DLD1 (cell line): Measurements from ENCODE around the gene OR10D3.
"Not testable (repeated sequence)": the region's sequence is repeated elsewhere in the genome, so short reads cannot be mapped to it uniquely, and the experiment has no call there.

Experiments used
- in situ Hi-C: cut with HindIII; loops from 2 replicates; pipeline ENCODE4 v1.10.0; 2017; ENCODE audit warnings: low sequenced_read_pairs

Gene OR10D3

GRCh38 chr11:124183068-124183467 is at the start of gene OR10D3:
Gene OR10D3, plus strand, starts transcription at chr11:124183345. Its CDS starts 1,925 bp downstream, at chr11:124185270.
- in situ Hi-C loops, result no loop called here

DNA sequence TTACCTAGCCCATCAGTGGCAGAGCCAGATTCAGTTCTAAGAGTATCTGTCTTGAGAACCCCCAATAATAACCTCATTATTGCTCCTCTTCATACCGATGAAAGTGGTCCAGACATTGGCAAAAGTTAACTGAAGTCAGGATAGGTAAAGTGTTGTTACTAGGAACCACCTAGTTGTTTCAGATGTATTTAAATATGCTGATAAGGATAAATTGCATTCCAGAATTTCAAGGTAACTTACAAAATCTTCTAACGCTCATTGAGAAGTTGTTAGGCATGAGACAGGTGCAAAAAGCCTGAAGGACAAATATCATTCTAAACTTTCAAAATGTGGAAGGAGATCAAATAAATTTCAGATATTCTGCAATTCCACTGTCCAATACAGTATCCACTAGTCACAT is 40.1 kb upstream of the OR10D3 start:
- in situ Hi-C loops, result no loop called here

DNA sequence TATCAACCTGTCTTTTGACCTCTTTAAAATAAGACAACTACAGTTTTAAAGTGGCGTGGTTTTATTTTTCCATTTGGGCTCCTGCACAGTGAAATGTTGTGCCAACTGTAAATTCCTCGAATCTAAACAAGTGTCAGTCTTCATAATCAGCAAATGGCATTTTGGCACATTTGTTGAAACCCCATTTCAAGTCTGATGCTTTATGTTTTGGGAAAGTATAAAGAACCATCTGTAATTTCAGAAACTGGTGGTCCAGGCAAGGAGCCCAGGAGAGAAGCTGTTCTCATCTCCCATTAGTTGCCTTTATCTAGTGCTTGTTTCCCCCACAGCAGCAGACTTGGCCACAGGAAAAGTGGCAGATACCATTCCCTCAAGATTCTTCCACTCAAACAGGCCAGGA is 35.2 kb upstream of the OR10D3 start:
- in situ Hi-C loops, result no loop called here

DNA sequence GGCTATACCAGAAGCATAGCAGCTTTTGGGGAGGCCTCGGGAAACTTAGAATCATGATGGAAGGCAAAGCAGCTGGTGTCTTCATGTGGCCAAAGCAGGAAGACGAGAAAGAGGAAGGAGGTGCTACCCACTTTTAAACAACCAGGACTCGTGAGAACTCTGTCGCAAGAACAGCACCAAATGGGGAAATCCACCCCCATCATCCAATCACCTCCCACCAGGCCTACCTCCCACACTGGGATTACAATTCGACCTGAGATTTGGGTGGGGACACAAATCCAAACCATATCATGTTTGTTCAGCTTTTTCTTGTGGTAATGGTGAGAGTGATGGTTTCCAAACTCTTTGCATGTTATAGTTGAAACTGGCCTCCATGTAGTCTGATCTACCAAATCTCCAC is 32.5 kb upstream of the OR10D3 start:
- in situ Hi-C loops, result no loop called here

DNA sequence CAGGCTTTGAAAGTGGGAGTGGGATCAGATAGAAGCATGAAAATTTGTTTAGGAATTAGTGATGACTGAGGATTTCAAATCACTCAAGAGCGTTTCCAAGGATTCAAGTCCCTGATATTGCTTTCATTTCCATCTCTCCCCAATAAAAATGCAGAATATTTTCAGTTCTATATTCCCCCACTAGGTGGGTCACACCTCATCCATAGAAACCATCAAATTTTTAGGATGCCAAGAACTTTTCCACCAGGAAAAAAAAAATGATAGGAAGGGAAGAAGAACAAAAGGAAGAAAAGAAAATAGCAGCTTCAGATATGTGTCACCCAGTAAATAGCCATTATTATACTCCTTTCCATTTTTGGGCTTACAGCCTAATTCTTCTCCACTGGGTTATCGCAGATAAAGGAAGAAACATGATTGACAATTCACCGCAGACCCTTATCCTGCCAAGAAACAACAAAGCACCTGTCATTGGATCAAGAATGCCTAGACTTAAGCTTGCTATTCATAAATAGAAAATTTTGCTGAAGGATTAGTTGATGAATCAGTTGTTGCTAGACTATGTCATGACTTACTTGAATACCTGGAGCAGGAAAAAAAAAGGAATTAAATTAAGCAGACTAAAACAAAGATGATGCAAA is 30.3 kb upstream of the OR10D3 start:
- in situ Hi-C loops, result no loop called here

- in situ Hi-C loops, result no loop called here
Observed at GRCh38 chr11:124153821-124154220, 29.3 kb upstream of the OR10D3 start.

DNA sequence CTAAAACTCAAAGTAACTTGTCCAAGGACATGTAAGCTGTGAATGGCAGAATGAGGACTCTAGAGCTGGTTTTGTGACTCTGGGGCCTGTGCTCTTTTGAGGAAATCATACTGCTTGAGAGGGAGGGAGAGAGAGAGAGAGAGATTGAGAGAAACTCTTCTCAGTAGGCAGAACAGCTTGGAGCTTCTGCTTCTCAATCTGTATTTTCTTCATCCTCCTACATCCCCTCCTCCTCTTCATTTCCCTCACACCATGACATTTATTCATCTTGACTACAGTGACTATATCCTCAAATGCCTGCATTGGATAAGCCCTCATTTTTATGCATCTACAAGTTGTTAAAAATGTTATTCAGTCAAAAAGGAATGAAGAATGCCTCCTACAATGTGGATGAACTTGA is 23.7 kb upstream of the OR10D3 start:
- in situ Hi-C loops, result no loop called here

GRCh38 chr11:124160986-124161385 is 22.2 kb upstream of the OR10D3 start:
- in situ Hi-C loops, result no loop called here

GRCh38 chr11:124167826-124168231 is 15.3 kb upstream of the OR10D3 start:
- in situ Hi-C loops, result no loop called here

DNA sequence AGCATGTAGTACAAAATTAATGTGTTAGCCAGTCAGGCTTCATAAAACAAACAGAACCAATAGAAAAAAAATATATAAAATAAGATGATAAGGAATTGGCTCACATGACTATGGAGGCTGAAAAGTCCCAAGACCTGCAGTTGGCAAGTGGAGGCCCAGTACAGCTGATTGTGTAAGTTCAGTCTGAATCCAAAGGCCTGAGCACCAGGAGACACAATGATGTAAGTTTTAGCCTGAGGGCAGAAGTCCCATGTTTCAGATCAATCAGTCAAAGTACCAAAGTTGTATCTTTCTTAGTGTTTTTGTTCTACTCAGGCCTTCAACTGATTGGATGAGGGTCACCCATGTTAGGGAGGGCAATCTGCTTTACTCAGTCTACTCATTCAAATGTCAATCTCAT is 14.3 kb upstream of the OR10D3 start:
- in situ Hi-C loops, result no loop called here

DNA sequence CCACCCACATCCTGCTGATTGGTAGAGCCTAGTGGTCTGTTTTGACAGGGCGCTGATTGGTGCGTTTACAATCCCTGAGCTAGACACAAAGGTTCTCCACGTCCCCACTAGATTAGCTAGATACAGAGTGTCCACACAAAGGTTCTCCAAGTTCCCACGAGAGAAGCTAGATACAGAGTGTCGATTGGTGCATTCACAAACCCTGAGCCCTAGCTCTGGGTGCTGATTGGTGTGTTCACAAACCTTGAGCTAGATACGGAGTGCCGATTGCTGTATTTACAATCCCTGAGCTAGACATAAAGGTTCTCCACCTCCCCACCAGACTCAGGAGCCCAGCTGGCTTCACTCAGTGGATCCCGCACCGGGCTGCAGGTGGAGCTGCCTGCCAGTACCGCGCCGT is 12.8 kb upstream of the OR10D3 start:
- in situ Hi-C loops, result not testable (repeated sequence)

GRCh38 chr11:124170801-124171586 is 12.2 kb upstream of the OR10D3 start:
- in situ Hi-C loops, result no loop called here

- in situ Hi-C loops, result no loop called here
Observed at GRCh38 chr11:124172101-124172500, 11.0 kb upstream of the OR10D3 start.

DNA sequence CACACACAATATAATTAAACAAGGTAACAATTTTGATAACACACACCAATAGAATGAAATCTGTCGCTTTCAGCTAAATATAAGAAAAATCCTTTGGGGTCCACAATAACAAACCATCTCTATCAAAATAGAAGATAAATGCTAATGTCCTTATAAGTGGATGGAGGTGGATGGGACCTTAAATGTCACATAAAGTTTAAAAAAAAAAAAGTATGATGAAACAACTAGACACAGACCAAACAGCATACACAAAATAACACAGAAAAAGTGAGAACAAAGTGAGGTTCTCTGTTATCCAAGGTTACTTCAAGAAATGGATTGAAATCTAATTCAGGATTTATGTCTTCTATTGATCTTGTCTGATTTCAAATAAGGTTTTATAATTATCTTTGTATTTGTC is 10.5 kb upstream of the OR10D3 start:
- in situ Hi-C loops, result no loop called here

- in situ Hi-C loops, result no loop called here
Observed at GRCh38 chr11:124174001-124174583, 9.1 kb upstream of the OR10D3 start.

DNA sequence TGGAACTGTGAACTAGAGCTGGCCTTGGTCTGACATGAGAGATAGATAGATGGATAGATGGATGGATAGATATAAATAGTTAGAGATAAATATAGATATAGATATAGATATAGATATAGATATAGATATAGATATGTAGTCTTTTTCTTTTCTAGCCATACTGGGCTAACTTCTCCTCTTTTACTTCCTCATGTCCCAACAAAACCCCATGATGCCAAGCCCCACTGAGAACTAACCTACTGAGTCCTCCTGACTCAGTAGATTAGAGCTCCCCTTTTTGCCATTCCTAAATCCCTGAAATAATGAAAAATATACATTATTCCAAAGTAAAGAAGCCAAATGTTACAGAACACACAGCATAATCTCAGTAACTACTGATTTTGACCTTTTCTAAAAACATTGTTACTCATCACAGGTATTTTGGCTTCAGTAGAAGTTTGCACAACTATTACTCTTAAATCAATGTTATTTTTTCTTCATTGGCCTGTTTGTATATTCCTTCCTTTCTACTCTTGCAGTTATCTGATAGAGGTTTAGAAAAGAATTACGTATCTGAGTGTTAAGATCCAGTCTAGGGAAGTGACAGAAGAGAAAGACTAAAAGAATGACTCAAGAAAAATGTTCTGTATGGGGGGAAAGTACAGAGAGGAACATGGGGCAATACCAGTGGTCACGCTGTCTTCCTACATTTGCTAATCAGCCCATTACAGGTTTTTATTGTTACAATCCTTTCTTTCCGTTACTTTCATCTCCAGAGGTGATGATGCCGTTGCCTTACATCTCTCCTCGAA is 6.0 kb upstream of the OR10D3 start:
- in situ Hi-C loops, result no loop called here

GRCh38 chr11:124179310-124179709 is 3.8 kb upstream of the OR10D3 start:
- in situ Hi-C loops, result no loop called here

GRCh38 chr11:124190298-124191139 is 7.4 kb downstream of the OR10D3 start:
- in situ Hi-C loops, result no loop called here

- in situ Hi-C loops, result no loop called here
Observed at GRCh38 chr11:124193221-124194010, 10.3 kb downstream of the OR10D3 start.
